HG03558 (cell line): ENCODE results near the gene KIF18B.

Experiments
- ATAC-seq: cut with Tn5 transposase; IDR thresholded peaks from one replicate; pipeline ENCODE4 v1.9.1; 2021; ENCODE audit warnings: moderate number of reproducible peaks; ENCODE audit not compliant: unreplicated experiment; ENCODE audit errors: extremely low read depth

The KIF18B gene

GRCh38 chr17:44941712-44942331, 5.8 kb downstream of the KIF18B start:
- ATAC-seq: no peak

GRCh38 chr17:44940768-44941167, 6.8 kb downstream of the KIF18B start:
- no peak for ATAC-seq

GRCh38 chr17:44940317-44940716, 7.3 kb downstream of the KIF18B start:
- ATAC-seq: no peak

GRCh38 chr17:44935116-44935515, 12.5 kb downstream of the KIF18B start:
- ATAC-seq: no peak

GRCh38 chr17:44934745-44935105, 12.8 kb downstream of the KIF18B start:
- ATAC-seq: no peak

GRCh38 chr17:44933824-44934744, 13.5 kb downstream of the KIF18B start:
- ATAC-seq: no peak

GRCh38 chr17:44932787-44933097, 14.8 kb downstream of the KIF18B start:
- no peak for ATAC-seq

GRCh38 chr17:44932096-44932786, 15.3 kb downstream of the KIF18B start:
- ATAC-seq: no peak

- ATAC-seq: no peak
These were observed 16.2 kb downstream of the KIF18B start for GRCh38 chr17:44931376-44931775.

GRCh38 chr17:44930667-44931066, 16.9 kb downstream of the KIF18B start:
- no peak for ATAC-seq

- no peak for ATAC-seq
These were observed 18.4 kb downstream of the KIF18B start for GRCh38 chr17:44928950-44929720.

- ATAC-seq: no peak
These were observed 19.4 kb downstream of the KIF18B start for GRCh38 chr17:44928136-44928535.

GRCh38 chr17:44927696-44928095, 19.9 kb downstream of the KIF18B start:
- ATAC-seq: no peak

- no peak for ATAC-seq
These were observed 20.6 kb downstream of the KIF18B start for GRCh38 chr17:44926821-44927525.

- ATAC-seq: no peak
These were observed 21.6 kb downstream of the KIF18B start for GRCh38 chr17:44925731-44926697.

- ATAC-seq: no peak
These were observed 23.4 kb downstream of the KIF18B start for GRCh38 chr17:44924107-44924544.

- ATAC-seq: no peak
These were observed 24.7 kb downstream of the KIF18B start for GRCh38 chr17:44922746-44923470.

GRCh38 chr17:44922136-44922535, 25.4 kb downstream of the KIF18B start:
- ATAC-seq: no peak
